SHP77 treated with DMSO at 0.1 percent for 48 hours (cell line): Measurements from ENCODE around the gene NKD1.

ENCODE experiments used
- DNase-seq: peaks from one replicate; lab custom pipeline; 2025; lab: John Stamatoyannopoulos, UW

NKD1 gene

DNA sequence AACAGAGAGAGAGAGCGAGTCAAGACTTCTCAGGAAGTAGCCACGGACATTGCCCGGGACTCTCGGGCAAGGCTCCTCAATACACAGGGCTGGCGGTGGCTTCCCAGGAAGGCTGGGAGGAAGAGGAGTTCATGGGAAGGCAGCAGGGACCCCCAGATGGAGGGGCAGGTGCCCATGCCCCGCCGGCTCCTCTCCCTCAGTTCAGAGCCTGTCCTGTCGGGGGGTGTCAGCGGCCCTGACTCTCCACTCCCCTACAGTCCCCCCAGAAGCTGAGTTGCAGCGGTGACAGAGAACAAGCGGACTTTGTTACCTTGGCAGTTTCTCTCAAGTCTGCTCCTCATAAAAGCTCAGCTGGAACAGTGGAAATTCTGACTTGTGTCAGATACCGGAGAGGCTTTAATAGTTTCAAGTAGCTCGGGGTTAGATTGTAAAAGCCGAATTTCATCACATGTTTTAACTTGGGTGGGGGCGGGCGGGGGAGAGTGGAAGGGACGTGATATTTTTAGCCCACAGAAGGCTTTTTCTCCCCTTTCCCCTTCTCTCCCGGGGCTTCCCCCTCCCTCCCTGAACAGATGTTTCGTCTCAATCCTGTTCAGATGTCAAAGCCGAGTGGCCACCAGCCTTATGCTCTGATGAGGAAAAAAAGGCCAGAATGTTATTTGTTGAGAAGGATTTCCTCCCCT, 65.2 kb downstream of the NKD1 start:
- DNase-seq: no peak

DNA sequence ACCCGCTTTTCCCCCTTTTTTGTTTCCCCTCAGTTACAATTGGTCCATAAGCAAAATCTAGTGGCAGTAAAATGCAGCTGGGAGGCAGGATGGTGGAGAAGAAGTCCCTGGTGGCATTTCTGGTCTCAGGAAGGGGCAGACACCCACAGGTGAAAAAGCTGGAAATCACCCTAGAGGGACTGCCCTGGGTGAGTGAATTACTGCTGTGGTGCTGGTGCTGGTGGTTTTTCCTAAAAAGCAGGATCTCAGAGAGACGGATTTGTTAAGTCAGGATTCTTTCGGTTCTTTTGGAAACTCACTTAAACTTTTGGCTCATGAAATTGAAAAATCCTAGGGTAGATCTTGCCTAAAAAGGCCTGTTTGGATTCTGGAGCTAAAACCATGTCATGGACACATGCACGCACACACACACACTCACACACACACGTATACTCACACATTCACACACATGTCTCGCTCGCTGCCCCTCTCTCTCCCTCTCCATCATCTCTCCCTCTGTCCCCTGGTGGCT, 65.8 kb downstream of the NKD1 start:
- no peak for DNase-seq

DNA sequence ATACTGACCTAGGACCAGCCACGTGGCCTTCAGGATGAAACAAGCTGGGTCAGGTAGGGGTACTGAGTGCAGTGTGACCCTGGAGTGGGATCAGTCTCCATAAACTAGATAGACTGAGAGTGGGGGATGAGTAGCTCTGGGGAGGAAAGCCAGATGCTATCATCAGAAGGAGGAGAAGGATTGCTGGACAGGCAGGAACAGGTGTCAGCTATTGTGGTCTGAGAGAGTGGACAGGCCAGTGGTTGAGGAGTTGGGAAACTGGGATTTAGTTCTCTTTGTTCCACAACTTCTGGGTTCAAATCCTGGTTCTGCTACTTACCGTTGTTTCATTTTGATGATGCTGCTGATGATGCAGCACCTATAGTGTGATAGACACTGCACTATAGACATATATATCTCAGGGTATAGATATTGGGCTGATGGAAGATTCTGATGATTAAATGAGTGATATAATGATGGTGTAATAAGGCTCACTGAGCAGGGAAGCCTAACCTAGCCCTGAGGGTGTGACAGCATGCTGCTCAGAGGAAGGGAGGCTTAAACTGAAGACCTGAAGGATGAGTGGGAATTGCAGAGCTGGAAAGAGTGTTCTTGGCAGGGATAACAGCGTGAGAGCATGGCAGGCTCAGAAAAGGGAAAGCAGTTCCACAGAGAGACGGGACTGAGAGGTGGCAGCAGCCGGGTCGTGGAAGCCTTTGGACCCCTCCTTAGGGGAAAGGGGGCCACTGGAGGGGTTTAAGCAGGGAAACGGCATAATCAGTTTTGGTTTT, 66.9 kb downstream of the NKD1 start:
- no peak for DNase-seq

DNA sequence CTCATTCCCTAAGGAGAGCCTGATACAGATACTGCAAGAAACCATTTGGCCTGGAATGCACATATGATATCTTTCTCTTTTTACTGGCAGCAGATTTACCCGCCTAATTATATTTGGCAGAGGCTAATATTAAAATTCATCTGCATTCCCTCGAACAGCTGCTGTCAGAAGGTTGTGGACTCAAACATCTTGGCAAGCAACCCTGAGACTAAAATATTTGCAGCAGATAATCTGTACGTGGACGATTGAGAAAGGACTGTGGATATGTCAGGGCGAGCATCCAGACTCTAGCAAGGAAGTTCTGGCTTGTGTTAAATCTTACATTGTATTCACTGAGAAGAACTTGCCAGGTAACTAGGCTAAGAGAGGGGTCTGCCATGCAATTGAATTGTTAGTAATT, 67.7 kb downstream of the NKD1 start:
- DNase-seq: no peak

DNA sequence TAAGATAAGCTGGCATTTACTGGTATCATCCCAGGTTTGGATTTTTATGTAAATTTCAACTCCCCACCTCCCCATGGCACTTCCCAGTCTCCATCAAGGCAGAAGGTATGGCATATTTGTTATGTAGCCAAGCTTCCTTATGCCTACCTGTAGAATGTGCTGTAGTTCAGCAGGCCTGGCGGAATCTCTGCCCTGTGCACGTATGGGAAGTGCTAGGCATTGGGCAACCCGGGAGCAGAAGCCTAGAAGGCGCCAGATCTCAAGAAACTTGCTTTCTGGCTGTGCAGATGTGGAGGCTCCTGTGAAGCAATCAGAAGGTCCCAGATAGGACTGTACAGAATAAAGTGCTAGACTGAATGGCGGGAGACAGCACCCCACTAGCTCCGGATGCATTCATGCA, 68.2 kb downstream of the NKD1 start:
- DNase-seq: no peak

DNA sequence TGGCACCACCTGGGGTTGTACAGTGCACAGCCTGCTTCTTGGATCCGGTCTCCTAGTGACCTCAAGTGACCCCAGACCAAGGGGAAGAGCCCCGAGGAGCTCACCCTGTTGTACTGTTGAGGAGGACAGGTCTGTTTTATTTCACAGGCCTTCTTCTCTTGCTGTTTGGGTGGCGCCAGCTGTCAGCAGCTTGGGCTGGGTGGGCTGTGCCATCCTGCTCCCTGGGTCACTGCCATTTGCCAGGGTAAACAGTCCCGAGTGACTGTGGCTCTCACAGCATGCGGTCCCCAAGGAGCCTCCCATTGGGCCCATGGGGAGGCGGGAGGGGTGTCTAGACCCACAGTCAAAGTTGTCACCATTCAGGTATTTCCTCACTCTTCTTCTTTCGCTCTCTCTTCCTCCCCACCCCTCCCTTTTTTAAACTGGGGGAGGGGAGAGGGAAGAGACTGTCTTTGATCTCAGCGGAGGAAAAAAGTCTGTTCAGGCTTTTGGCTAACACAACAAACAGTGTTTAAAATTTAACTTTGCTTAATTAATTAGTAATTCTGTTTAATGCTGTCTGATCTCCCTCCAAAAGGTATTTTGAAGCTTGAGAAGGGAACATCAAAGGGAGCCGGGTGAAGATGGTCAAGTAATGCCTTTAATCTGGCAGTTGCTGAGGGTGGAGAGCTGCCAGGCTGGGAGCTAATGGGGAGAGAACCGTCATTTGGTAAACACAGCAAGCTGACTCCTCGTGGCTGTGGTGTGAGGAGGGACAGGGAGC, 68.9 kb downstream of the NKD1 start:
- DNase-seq: no peak

DNA sequence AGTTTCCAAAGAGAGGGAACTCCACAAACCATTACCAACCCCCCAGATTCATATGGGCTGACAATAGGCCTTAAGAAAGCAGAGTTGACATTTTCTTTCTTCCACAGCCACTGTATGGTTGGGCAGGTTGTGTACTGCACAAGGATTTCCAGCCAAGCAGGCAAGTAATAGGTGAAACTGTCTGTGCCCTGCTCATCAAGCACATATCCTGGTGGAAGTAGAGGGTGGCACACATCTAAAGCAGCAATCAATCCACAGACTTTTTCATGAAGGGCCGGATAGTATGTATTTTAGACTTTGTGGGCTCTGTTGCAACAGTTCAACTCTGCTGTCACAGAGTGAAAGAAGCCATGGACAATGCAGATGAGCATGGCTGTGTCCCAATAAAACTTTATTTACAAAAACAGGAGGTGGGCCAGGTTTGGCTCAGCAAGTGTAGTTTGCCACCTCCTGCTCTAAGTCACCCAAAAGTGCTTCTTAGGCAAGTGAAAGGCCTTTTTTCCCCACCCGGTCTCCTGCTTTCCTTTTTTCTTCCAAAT, 69.5 kb downstream of the NKD1 start:
- DNase-seq: no peak

DNA sequence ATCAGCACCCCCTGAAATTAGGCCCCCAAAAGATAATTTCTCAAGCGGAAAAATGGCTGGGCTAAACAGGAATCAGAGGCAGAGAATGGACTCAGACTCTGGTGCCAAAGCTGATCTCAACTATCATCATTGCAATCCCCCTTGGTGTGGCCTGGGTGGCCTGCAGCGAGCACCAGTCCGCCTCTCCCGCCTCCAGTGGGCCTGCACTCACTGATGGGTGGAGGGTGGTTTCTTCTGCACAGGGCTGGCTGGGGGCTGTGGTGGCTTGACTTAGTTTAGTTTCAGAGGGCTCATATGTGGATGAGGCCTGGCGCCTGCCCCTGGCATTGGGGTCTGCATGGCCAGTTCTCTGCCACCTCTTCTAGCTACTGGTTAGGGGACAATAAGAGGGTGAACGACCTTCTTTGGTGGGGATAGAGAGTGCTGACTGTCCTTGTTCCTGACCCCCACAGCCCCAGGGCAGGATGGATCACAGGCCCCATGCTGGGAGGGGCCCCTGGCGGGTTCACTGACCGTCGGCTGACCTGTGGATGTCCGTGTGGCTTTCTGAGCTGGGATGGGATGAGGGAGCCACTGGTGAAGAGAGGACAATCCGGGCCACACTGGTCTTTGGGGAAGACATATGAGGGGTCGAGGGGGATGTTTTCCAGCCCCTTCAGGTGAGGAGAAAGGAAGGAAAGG, 70.2 kb downstream of the NKD1 start:
- no peak for DNase-seq

DNA sequence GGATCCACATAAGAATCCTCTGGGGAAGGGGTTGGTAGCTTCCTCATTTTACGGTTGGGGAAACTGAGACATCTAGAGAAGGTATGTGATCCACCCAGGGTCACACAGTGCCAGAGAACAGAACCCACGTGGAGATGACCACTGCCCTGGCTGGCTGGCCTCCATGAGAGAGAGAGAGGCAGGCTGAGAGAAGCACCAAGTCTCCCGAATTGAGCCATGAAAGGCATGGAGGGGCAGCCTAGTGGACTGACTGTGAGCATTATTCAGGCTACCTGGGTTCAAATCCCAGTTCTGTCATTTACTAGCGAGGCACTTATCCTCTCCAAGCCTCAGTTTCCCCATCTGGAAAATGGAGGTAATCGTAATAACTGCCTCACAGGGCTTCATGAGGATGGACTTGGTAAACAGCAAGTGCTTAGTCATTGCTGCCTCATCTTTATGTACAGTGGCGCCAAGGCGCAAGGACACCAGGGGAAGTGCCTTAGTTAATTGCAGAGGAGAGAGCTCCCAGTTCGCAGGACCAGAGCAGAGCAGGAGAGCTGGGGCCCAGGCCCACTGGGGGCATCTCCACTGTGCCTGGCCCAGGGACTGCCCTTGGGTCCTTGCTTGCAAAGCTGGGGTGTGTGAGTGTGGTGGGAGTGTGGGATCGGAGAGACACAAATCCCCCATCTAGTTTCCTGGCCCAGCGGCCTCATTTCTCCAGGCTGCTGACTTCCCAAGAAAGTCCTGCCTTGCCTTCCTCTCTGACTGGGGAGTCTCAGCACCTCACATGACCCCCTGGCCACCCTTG, 71.7 kb downstream of the NKD1 start:
- no peak for DNase-seq

DNA sequence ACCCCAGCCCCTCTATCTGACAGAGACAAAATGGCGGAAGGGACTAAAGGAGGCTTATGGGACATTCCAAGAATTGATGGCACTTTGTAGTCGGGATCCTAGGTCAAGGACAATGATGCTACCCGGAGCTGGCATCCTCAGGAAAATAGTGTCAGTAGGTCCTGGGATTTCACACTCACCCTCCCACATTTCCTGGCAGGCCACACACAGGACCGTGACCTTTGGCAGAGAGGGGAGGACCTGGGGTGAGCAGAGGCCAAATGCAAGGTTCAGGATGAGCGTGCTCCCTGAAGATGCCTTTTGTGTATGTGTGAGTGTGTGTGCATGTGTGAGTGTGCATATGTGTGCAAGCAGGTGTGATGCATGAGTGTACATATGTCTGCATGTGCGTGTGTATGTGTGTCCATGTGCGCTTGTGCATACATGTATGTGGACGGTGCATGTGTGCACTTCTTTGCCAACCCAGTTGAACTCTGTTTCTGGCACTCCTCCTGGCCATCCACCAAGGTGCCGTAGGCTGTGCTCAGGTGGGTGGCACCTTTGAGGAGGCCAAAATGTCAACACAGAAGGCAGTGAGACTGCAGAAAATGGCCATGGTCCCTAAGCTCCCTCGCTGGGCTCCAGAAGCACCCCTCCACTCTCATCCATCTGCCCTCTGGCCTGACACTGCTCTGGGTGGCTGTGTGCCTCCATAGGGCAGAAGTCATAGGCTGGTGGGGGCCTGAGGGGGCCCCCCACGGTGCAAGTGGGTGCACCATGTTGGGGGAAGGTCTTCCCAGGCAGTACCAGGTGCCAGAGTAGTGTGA, 72.7 kb downstream of the NKD1 start:
- no peak for DNase-seq

DNA sequence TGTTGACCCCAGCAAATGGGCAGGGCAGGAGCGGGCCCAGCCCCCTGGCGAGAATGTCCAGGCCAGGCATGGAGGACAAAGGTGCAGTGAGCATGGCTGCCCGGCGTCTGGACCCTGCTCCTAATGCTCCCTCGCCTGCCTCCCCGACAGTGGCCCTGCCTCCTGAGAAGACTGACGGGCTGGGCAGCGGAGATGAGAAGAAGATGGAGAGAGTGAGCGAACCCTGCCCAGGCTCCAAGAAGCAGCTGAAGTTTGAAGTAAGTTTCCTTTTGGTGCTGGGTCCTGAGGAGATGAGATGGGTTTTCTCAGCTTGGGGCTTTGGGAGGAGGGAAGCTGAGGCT, 73.2 kb downstream of the NKD1 start:
- DNase-seq: no peak

DNA sequence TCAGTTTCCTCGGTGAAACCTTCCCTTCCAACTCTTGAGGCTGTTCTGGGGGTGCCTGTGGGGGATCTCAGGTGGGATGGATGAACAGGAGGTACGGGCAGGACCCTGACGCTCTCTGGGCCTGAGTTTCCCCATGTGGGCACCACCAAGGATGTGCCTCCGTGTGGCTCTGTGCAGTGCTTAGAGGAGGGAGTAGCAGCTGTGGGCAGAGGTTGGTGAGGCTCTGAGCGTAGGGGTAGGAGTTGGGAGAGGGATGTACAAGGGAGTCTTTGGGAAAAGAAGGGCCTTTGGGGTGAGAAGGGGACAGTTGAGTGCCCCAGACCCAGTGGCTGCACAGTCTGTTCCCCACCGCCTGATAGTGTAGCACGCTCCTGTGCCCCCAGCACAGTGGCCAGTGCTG, 73.8 kb downstream of the NKD1 start:
- no peak for DNase-seq

DNA sequence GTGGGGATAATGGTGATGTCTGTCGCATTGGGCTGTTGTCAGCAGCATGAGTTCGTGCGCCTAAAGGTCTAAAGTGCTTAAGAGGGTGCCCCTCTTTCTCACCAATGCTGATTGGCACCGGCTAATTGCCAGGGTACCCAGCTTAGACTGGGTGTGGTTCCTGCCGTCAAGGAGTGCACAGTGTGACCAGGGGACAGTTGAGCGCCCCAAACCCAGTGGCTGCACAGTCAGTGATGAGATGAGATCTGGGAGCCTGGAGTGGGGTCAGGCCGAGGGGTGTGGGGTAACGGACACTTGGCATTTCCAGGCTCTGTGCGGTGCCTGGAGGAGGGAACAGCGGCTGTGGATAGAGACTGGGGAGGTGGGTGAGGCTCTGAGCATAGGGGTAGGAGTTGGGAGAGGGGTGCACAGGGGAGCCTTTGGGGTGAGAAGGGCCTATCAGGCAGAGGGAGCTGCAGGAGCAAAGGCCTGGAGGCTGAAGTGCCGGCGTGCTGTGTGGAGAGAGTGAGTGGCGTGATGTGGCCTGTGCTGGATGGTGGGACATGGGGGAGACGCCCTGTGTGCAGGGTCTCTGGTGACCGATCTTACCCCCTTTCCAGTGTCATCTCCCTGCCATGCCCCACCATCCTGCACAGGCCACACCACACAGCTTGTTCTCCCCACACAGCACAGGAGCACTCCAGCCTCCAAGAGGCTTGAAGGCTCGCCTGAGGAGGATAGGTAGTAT, 74.6 kb downstream of the NKD1 start:
- DNase-seq: no peak

DNA sequence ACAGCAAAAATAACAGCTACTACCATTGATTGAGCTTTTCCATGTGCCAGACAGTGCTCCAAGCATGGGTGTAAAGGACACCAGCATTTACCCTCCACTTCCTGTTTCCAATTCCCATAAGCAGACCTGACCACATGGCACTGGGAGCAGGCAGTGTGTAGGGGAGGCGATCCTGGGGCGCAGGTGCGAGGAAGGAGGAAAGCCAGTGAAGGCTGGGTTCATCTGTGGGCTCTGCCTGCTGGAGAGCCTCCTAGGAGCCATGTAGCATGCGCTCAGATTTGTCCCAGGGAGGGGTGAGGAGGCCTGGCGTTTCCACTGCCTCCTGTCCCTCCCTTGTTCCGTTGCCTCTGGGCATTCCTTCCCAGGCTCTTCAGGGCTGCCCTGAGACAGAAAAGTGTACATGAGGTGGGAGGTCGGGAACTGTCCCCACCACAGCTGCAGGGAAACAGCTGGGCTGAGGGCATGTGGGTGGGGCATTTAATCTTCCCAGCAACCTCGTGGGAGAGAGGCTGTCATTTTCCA, 76.3 kb downstream of the NKD1 start:
- no peak for DNase-seq

DNA sequence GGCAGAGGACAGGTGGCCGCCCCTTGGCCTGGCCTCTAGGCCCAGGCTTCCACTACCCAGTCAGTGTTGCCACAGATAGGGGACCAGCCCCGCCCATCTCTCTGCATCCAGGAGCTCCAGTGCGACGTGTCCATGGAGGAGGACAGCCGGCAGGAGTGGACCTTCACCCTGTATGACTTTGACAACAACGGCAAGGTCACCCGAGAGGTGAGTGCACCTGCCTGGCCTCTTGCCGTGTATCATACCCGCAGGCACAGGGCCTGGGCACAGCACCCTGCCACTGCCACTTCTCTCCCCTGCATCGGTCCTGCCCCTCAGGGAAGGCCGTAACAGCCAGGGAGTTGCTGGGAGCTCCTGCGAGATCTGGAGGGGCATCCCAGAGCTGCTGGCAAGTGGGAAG, 77.2 kb downstream of the NKD1 start:
- DNase-seq: no peak

DNA sequence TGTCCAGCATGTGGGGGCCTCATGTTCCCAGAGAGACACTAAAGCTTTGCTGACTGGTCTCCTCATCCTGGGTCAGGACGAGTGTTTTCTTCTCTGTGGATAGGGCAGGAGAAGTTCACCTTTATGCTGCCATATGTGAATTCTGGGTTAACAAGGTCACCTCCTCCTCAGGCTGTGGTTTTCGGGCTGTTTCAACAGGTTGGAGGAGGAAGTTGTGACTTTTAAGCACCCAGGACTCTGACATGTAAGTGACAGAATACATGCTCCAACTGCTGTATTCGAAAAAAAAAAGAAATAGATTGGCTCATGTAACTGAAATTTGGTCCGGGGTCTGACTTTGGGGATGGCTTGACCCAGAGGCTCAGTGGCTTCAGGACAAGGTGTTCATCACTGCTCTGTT, 78.7 kb downstream of the NKD1 start:
- no peak for DNase-seq

DNA sequence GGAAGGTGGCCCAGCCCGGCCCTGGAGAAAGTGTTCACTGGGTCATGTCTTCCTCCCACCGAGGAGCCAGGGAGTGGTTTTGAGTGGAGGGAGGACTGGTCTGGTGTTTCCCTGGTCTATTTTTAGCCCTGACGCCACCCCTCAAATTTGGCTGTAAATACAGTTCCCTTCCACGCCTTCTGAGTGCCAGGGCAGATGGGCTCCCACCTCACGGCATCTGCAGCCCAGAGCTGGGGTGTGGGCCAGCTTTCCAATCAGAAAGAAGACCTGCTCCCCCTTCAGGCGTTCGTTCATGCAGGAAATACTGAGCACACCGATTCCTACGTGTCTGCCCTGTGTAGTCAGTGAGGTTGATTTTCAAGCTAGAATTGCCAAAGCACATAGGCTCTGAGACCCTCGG, 79.2 kb downstream of the NKD1 start:
- no peak for DNase-seq

DNA sequence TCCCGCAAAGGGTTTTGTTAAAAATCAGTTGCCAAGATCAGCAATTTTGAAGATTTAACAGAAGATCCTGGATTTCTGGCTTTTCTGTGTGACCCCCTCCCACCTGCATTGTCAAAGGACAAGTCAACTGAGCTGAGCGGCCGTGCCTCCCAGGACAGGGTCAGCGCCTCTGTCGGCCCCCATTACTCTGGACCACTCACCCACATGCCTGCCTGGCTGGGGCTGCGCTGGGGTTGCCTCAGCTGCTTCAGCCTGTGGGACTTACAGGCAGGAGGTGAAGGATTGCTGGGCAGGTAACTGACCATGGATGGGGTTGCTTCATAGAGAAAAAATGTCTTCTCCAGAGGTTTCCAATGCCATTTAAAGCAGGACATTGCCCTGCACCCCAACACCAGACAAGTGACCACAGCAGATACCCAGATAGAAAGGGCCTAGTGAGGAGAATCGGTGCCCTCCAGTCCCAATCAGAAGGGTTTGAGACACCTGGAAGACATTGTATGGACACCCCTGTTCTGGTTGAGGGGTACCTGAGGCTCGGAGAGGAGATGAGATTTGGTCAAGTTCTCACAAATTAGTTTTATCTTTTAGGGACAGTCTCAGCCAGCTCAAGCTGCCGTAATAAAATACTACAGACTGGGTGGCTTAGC, 80.1 kb downstream of the NKD1 start:
- no peak for DNase-seq

DNA sequence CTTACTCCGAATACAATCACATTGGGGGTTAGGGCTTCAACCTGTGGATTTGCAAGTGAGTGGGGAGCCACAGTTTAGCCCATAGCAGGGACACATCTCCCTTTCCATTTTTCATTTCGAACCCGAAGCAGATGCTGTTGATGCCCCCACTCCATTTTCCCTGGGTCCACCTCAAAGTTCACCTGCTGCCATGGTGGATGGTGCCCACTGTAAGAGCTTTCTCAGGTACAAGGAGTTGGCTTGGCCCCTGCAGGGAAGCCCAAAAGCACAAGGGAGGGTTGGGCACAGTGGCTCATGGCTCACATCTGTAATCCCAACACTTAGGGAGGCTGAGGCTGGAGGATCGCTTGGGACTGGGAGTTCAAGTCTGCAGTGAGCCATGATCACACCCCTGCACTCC, 81.1 kb downstream of the NKD1 start:
- no peak for DNase-seq
